ENCODE data around the gene OPA1.

The OPA1 gene

GRCh38 chr3:193742628-193743027 lies 149.6 kb downstream of the OPA1 start:
- Histone ChIP-seq H3K36me3 (no peaks in the 10 kb centered on the region), H3K4me3 (ENCODE audit: low read depth, low read length) (no peak overlapping the region), H3K27ac (no peak overlapping the region), H3K27me3 (ENCODE audit: insufficient read depth, low read depth, severe bottlenecking) (no peaks in the 10 kb centered on the region), H3K9me3 (ENCODE audit: severe bottlenecking) (no peaks in the 10 kb centered on the region)
- TF ChIP-seq CTCF (IDR thresholded peaks at IDR 0.05; ENCODE audit: low read depth, low read length): no peak
- DNase-seq: no peak

GRCh38 chr3:193743702-193744047 lies 150.7 kb downstream of the OPA1 start:
- Histone ChIP-seq H3K27me3 (ENCODE audit: insufficient read depth, low read depth, severe bottlenecking) (no peaks in the 10 kb centered on the region), H3K36me3 (no peaks in the 10 kb centered on the region), H3K9me3 (ENCODE audit: severe bottlenecking) (no peaks in the 10 kb centered on the region), H3K27ac (no peak overlapping the region), H3K4me3 (ENCODE audit: low read depth, low read length) (no peak overlapping the region)
- no peak for DNase-seq
- no peak for TF ChIP-seq CTCF (IDR thresholded peaks at IDR 0.05; ENCODE audit: low read depth, low read length)

- DNase-seq: no peak
- no peaks in the 10 kb centered on the region for H3K27me3 ChIP-seq (ENCODE audit: insufficient read depth, low read depth, severe bottlenecking)
- no peak overlapping the region for H3K4me3 ChIP-seq (ENCODE audit: low read depth, low read length)
- no peaks in the 10 kb centered on the region for H3K36me3 ChIP-seq
- no peak overlapping the region for H3K27ac ChIP-seq
- no peak for TF ChIP-seq CTCF (IDR thresholded peaks at IDR 0.05; ENCODE audit: low read depth, low read length)
- H3K9me3 ChIP-seq (ENCODE audit: severe bottlenecking): no peaks in the 10 kb centered on the region
Measured at GRCh38 chr3:193744048-193744821, 151.2 kb downstream of the OPA1 start.

- Histone ChIP-seq H3K4me3 (ENCODE audit: low read depth, low read length) (no peak overlapping the region), H3K36me3 (no peaks in the 10 kb centered on the region), H3K9me3 (ENCODE audit: severe bottlenecking) (no peaks in the 10 kb centered on the region), H3K27ac (no peak overlapping the region), H3K27me3 (ENCODE audit: insufficient read depth, low read depth, severe bottlenecking) (no peaks in the 10 kb centered on the region)
- no peak for DNase-seq
- no peak for TF ChIP-seq CTCF (IDR thresholded peaks at IDR 0.05; ENCODE audit: low read depth, low read length)
Measured at GRCh38 chr3:193744822-193745684, 152.0 kb downstream of the OPA1 start.

- Histone ChIP-seq H3K4me3 (ENCODE audit: low read depth, low read length) (no peak overlapping the region), H3K36me3 (no peaks in the 10 kb centered on the region), H3K27ac (no peak overlapping the region), H3K27me3 (ENCODE audit: insufficient read depth, low read depth, severe bottlenecking) (no peaks in the 10 kb centered on the region), H3K9me3 (ENCODE audit: severe bottlenecking) (no peaks in the 10 kb centered on the region)
- DNase-seq: no peak
- no peak for TF ChIP-seq CTCF (IDR thresholded peaks at IDR 0.05; ENCODE audit: low read depth, low read length)
Measured at GRCh38 chr3:193746832-193747231, 153.8 kb downstream of the OPA1 start.

Measured in WERI-Rb-1 (cell line).